GM18520 (cell line): Measurements from ENCODE around the gene GPSM1.
"Not testable (repeated sequence)": the region's sequence is repeated elsewhere in the genome, so short reads cannot be mapped to it uniquely, and the experiment has no call there.

Experiments used
- ATAC-seq: cut with Tn5 transposase; IDR thresholded peaks from one replicate; pipeline ENCODE4 v1.9.1; 2021; ENCODE audit not compliant: unreplicated experiment

The GPSM1 gene

DNA sequence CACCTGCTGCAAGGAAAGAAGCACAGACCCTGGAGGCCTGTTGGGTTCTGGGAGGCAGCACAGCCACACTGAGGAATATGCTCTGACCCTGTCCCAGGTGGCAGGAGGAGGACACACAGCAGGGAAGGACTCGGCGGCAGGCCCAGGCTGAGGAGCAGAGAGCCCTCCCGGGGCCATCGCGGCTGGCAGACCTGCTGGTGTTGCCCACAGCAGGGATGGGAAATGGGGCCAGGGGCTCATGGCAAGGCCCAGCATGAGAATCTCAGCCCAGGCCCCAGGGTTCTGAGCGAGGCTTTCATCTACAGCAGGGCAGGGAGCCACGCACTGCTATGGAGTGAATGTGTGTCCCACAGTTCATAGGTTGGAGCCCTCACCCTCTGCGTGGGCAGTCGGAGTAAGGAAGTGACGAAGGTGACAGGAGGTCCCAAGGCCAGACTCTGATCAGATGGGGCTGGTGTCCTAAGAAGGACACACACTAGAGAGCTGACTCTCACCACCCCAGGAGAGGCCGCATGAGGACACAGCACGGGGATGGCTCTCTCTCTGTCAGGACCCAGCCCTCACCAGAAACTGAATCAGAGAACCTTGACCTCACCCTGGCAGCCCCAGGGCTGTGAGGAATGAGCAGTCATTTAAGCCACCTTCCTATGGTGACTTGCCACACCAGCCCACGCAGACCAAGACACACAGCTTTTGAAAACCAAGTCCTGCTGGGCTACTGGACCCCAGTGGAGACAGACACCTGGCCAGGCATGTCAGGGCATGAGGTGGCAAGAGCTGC, 10.3 kb upstream of the GPSM1 start:
- ATAC-seq, result no peak

DNA sequence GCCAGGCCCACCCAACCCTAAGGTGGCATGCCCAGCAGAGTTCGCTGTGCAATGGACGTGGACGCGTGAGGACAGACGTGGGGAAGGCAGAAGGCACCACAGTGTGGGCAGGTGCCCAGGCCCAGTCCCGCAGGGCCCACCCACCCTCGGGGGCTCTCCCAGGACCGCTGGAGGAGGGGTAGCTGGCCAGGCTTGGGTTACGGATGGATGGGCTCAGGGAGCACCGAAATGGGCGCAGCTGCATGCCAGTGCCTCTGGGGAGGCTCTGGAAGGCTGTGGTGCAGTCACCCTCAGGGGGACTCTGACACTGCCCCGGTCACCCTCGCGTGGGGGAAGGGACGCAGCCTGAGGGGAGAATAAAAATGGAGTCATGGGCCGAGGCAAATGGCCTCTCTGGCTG, 9.6 kb upstream of the GPSM1 start:
- ATAC-seq, result no peak

DNA sequence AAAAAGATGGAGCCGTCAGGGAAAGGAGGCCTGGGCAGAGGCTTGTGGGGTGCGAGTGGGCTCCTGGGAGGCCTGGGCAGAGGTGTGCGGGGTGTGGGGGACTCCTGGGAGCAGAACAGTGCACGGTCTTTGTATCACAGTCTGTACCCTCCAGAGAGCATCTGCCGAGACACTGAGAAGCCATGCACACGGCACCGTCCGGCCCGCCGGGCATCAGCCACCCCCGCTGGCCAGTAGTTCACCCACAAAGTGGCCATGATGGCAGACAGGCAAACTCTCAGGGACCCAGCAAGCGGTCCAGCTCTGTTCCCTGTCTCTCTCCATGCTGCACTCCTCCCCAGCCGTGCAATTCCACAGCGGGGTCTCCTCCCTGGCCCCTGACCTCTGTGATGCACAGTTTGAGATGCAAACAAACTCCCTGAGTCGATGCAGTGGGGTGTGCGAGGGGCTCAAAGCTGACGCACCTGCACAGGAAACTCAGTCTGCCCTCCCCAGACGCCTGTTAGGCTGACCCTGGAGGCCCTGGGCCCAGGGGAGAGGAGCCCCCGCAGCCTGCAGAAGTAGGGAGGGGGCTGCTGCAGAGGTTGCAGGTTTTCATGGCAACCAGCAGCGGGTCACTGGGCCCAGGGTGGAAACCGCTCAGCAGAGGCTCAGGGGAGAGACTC, 9.1 kb upstream of the GPSM1 start:
- ATAC-seq, result no peak

DNA sequence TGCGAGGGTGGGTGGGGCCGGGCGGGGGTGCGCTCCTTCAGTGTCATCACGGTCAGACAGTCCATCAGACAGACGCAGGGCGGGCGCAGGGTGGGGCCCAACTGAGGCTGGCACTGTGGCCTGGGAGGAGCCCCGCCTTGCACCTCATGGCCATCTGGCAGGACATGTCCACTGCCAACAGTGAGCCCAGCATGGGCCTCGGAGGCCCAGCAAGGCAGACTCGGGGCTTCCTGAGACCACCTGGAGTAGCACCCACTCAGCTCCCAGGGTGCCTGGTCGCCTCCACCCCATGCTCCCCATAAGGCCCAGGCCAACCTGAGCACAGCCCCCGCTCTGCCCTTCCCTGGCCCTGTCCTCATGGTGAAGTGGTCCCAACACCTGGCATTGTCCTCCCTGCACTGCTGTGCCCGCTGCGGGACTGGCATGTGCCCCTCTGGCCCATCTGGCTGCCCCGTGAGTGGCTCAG, 8.5 kb upstream of the GPSM1 start:
- no peak for ATAC-seq

- ATAC-seq, result not testable (repeated sequence)
Observed at GRCh38 chr9:136319244-136319643, 8.1 kb upstream of the GPSM1 start.

- ATAC-seq, result not testable (repeated sequence)
Observed at GRCh38 chr9:136319955-136320354, 7.4 kb upstream of the GPSM1 start.

GRCh38 chr9:136320972-136321371, 6.4 kb upstream of the GPSM1 start:
- ATAC-seq, result not testable (repeated sequence)

DNA sequence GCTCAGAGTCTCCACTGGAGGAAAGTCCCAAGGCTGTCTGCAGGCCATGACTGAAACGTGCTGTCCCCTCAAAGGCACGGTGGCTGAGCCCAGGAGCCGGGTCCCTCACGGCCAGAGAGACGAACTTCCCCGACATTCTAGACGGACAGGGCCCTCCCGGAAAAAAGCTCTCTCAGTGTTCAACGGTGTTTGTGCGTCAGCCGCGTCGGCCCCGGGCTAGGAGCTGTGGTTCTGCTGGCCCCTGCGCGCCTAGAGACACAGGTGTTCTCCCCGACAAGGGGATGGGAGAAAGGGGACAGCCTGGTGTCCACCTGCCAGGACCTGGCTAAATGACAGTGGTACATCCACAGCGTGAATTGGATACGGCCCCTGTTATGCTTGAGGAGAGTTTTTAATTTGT, 5.8 kb upstream of the GPSM1 start:
- no peak for ATAC-seq

DNA sequence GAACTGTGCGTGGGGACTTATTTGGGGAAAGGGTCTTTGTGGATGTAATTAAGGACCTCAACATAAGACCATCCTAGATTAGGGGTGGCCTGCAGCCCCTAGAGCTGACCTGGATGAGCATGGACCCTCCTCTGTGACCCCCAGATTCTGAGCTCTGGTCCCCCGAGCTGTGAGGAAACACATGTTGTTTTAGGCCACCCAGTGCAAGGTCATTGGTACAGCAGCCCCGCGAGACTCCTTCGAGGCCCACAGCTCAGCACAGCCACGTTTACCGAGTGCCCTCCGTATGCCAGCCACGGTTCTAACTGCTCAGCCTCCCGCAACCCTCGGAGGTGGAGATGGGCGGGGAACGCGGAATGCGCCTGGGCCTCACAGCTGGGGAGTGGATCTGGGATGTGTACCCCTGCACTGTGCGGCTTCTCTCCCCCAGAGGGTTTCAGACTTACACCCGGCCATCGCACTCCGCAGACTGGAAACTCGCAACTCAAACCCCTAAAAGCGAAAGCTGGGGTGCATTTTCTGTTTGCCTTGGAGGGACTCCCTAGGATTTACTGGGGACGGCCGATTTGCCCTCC, 4.5 kb upstream of the GPSM1 start:
- ATAC-seq, result no peak

- ATAC-seq, result no peak
Observed at GRCh38 chr9:136323371-136323789, 4.0 kb upstream of the GPSM1 start.

- ATAC-seq, result no peak
Observed at GRCh38 chr9:136324501-136325300, 2.6 kb upstream of the GPSM1 start.

DNA sequence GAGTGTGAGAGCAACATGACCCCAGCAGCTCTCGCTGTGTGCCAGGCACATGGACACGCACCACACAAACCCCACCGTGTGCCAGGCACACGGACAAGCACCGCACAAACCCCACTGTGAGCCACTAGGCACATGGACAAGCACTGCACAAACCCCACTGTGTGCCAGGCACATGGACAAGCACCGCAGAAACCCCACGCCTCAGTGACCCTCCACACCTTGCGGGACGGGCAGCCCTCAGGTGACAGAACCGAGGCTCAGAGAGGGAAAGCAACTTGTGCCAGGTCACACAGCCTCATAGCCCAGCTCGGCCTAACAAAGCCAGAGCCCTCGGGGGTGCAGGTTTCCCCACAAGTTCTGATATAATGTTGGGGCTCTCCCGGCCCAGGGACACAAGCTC, 2.0 kb upstream of the GPSM1 start:
- no peak for ATAC-seq

DNA sequence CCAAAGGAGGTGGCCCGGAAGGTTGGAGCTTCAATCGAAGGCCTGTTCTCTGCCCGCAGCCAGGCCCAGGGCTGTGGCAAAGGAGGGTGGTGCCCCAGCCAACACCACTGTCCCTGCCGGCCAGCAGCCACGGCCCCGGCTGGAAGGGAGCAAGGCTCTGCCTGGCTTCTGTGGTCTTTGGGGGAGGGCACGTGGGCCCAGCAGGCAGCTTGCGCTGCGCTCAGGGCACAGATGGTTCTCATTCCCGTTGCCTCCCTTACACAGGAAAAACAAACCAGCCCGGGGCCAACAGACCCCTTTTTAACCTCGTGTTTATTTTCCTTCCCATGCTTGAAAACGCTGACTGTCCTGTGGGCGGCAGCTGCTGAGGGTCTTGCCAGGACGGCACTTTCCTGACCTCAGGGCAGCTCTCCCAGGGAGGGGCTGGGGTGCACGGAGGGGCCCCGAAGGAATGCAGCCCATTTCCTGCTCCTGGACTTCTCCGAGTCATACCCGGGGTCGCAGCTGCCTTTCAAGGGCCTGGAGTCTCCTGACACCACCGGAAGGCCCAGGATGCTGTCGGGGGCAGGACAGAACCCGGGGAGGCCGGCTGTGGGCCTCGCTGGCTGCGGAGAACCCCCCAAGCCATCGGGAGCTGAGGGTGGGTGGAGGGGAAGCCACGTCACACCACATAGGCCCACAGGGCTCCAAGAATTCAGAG, 1.1 kb upstream of the GPSM1 start:
- ATAC-seq, result no peak

DNA sequence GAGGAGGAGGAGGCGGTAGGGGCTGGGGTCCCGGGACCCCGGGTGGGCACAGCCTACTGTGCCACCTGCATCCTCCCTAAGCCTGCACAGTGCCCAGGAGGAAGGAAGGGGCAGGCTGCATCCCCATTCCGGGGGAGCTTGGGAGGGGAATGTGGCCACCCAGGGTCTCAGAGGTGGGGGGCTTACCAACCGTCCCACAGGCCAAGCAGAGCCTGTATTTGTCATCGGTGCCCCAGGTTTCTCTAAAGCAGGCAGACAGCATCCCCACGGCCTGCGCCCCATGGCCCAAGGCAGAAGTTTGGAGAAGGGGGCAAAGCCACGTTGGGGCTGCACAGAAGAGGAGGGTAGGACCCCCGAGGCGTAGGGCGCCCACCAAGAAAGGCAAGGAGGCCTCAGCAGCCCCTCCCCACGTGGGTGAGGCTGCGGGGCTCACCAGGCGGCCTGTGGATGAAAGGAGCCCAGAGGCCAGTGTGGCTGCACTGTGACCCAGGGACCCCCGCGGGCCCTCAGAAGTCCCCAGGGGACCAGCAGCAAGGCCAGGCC, 507 bp upstream of the GPSM1 start:
- no peak for ATAC-seq

DNA sequence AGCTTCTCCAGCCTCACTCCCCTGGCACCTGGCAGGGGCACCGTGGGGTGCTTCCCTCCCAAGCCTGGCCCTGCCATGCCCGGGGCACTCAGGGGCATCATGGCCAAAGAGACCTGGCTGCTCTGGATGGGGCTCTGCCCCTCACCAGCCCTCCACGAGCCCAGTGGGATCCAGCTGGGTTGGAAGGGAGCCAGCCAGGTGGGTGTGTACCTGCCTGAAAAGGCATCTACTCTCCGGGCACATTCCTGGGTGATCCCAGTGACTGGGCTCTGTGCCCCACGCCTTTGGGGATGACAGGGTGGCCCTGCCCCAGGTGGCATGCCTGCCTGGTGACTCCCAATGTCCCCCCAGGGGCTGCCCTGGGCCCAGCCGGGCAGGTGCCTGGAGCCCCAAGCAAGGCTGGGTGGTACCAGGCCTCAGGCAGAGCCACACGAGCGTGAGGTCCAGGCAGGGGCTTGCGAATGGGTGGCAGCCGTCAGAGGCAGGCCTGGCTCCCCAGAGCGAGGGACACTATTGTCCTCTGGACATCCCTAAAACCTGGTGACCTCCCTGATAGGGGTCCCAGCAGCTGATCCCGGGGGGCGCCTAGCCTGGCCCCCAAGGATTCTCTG, 777 bp downstream of the GPSM1 start:
- no peak for ATAC-seq

- no peak for ATAC-seq
Observed at GRCh38 chr9:136328622-136329041, 1.3 kb downstream of the GPSM1 start.

DNA sequence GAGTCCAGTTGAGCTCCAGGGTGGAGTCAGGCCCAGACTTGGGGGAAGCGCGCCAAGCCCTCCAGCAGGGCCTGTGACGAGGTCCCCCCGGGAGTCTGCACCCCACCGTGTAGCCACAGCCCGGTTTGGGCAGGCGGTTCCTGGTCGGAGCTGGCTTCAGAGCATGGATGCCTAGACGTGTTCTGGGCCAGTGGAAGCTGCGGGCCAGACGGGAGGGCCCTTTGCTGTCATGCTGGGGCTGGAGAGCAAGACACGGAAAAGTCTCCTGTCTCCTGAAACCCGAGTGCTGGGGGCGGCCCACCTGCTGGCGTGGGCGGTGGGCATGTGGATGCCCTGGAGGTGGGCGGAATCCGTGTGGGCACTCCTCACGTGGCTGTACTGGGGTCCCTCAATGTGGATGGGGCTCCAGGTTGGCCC, 1.9 kb downstream of the GPSM1 start:
- ATAC-seq, result no peak

- no peak for ATAC-seq
Observed at GRCh38 chr9:136329636-136330405, 2.5 kb downstream of the GPSM1 start.

DNA sequence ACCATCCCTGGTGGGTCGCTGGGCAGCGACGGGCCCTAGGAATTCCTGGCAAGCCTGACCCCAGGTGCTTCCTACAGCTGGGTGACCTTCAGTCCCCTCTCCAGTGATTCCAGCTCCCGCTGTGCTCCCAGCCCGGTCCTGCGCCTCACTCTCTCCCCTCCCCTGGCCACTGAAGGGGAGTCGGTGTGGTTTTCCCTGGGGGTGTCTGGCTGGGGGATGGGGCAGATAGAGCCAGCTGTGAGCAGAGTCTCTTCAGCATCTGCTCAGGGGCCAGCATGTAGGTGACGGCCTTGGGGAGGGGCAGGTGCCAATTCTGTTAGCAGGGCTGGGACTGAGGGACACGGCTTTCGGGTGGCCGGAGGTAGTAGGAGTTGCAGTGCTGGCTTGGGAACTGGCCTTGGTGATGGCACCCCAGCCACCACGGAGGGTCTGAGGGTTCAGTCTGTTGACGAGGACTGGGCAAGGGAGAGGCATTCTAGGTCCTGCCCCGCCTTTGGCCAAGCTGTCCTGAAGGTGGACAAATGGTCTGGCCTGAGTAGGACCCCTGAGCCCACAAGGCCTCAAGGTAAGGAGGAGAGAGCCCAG, 3.2 kb downstream of the GPSM1 start:
- no peak for ATAC-seq
